Melanocyte of skin (primary cell): ENCODE measurements around the gene ARHGEF4. TPM values are rescaled to one million over a fixed set of nuclear protein-coding genes. Genes with fewer than 3 reads are reported as not detected.

Experiments used
- small RNA-seq, 2 donors: library from RNA; depleted of rRNA; stranded (forward); fragments of <200 nt; gene quantifications; one replicate each; pipeline ENCODE3, GENCODE V24; 2012
- total RNA-seq, 2 donors: library from RNA; depleted of rRNA; stranded (reverse); fragments of >200 nt; gene quantifications; 2 replicates each; pipeline ENCODE4 v1.2.3, GENCODE V29; 2012

The ARHGEF4 gene
- 1 to 10 TPM; 2.0 to 3.8 TPM for total RNA-seq

DNA sequence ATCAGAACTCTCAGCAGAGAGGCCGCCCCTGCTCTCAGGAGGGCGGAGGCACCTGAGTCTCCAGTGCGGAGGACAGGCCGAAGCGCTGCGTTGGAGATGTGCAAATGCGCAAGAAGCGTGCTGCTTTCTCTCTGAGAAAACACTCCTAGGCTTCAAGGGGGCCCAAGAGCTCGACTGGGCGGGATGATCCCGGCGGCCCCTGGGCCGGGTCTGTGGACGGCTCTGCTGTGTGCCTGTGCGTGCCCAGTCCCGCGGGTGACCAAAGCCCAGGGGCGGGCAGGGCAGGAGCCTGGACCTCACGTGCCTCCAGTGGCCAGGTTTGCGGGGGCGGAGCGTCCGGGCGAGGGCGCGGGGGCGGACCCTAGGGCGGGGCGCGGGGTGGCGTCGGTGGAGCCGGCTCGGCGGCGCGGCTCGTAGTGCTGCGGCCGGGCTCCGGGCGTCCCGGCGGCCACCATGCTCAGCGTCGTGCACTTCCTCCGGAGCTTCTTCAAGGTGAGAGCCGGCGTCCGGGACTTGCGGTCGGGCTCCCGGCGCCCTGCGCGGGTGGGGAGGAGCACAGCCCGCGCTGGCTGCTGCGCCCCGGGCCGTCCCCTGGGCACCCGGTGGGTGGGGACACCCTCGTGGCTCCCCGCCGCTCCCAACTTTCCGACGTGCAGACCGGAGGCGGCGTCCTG lies at the start of gene ARHGEF4:
TSS of gene ARHGEF4 (plus strand) at position 414 of the 674 bp plus-strand sequence. CDS start at position 454, 40 bp downstream.

GRCh38 chr2:131093006-131093695 lies 256.4 kb downstream of the ARHGEF4 start, which contains the start of gene FAM168B:
Gene FAM168B (minus strand): TSS chr2:131093460. CDS start chr2:131082646, 10,814 bp downstream.

Small RNAs within 50 kb of the gene (small RNA-seq; reads per million reads assigned to genes)
- 0 reads per million in 2 donors for gene RF00423

Other genes with a start within 250 kb of the ARHGEF4 start
- gene CFC1, start 237.3 kb upstream of the ARHGEF4 start, total RNA-seq, result not detected
- gene POTEJ, start 225.5 kb upstream of the ARHGEF4 start, total RNA-seq, result not detected
- gene GPR148, start 107.8 kb upstream of the ARHGEF4 start, total RNA-seq, result not detected
- not detected for gene AMER3, start 81.4 kb upstream of the ARHGEF4 start, total RNA-seq